Melanocyte of skin (primary cell): ENCODE data around the gene KRTAP10-2. TPM values are rescaled to one million over a fixed set of nuclear protein-coding genes. Genes with fewer than 3 reads are reported as not detected.

ENCODE experiments used
- total RNA-seq, 2 donors: library from RNA; depleted of rRNA; stranded (reverse); fragments of >200 nt; gene quantifications; 2 replicates each; pipeline ENCODE4 v1.2.3, GENCODE V29; 2012

The KRTAP10-2 gene
- not detected for total RNA-seq

GRCh38 chr21:44551340-44551961 lies at the start of gene KRTAP10-2:
Gene KRTAP10-2 (minus strand): TSS chr21:44551505. CDS start chr21:44551458, 47 bp downstream.

GRCh38 chr21:44600118-44600978 lies 49.0 kb upstream of the KRTAP10-2 start, which contains the start of gene KRTAP10-7:
Gene KRTAP10-7 (plus strand): TSS chr21:44600597. CDS start chr21:44600622, 25 bp downstream.

GRCh38 chr21:44592446-44593311 lies 41.4 kb upstream of the KRTAP10-2 start, which contains the start of gene KRTAP10-6:
Gene KRTAP10-6 (minus strand): TSS chr21:44592505. CDS start chr21:44592484, 21 bp downstream.

GRCh38 chr21:44580231-44580821 lies 29.0 kb upstream of the KRTAP10-2 start, which contains the start of gene KRTAP10-5:
Gene KRTAP10-5 (minus strand): TSS chr21:44580604. CDS start chr21:44580578, 26 bp downstream.

GRCh38 chr21:44573630-44574456 lies 22.5 kb upstream of the KRTAP10-2 start, which contains the start of gene KRTAP10-4:
Gene KRTAP10-4 (plus strand): TSS chr21:44573729. CDS start chr21:44573759, 30 bp downstream.

GRCh38 chr21:44558695-44559094 lies 7.4 kb upstream of the KRTAP10-2 start, which contains the start of gene KRTAP10-3:
Gene KRTAP10-3 (minus strand): TSS chr21:44558795. CDS start chr21:44558715, 80 bp downstream.

GRCh38 chr21:44539991-44540666 lies 11.2 kb downstream of the KRTAP10-2 start, which contains the start of gene KRTAP10-1:
Gene KRTAP10-1 (minus strand): TSS chr21:44540195. CDS start chr21:44540150, 45 bp downstream.

Other genes starting within 250 kb of the KRTAP10-2 start
- 10 to 100 TPM in 1 of 2 donors, 1 to 10 TPM in 1; 7.7 to 13.1 TPM for gene CFAP410, start 212.1 kb downstream of the KRTAP10-2 start, total RNA-seq
- gene TRPM2, start 197.9 kb downstream of the KRTAP10-2 start, total RNA-seq: under 1 TPM in 1 of 2 donors, not detected in 1; under 0.01 TPM
- gene LRRC3, start 96.0 kb downstream of the KRTAP10-2 start, total RNA-seq: 1 to 10 TPM; 1.7 to 3.1 TPM
- not detected for gene KRTAP10-1, start 11.3 kb downstream of the KRTAP10-2 start, total RNA-seq
- not detected for gene KRTAP10-3, start 7.3 kb upstream of the KRTAP10-2 start, total RNA-seq
- gene KRTAP10-4, start 22.2 kb upstream of the KRTAP10-2 start, total RNA-seq: not detected
- not detected for gene KRTAP10-5, start 29.1 kb upstream of the KRTAP10-2 start, total RNA-seq
- not detected for gene KRTAP10-6, start 41.0 kb upstream of the KRTAP10-2 start, total RNA-seq
- not detected for gene KRTAP10-7, start 49.1 kb upstream of the KRTAP10-2 start, total RNA-seq
- not detected for gene KRTAP10-8, start 60.6 kb upstream of the KRTAP10-2 start, total RNA-seq
- gene KRTAP10-9, start 75.6 kb upstream of the KRTAP10-2 start, total RNA-seq: not detected
- gene KRTAP10-10, start 85.9 kb upstream of the KRTAP10-2 start, total RNA-seq: not detected
- gene KRTAP10-11, start 94.9 kb upstream of the KRTAP10-2 start, total RNA-seq: not detected
- gene KRTAP12-4, start 103.2 kb upstream of the KRTAP10-2 start, total RNA-seq: not detected
- gene KRTAP12-3, start 106.4 kb upstream of the KRTAP10-2 start, total RNA-seq: not detected
- not detected for gene KRTAP12-2, start 115.4 kb upstream of the KRTAP10-2 start, total RNA-seq
- not detected for gene KRTAP12-1, start 130.7 kb upstream of the KRTAP10-2 start, total RNA-seq
- gene KRTAP10-12, start 145.7 kb upstream of the KRTAP10-2 start, total RNA-seq: not detected
- gene TSPEAR, start 160.1 kb upstream of the KRTAP10-2 start, total RNA-seq: not detected